Stimulated activated CD8-positive, alpha-beta memory T cell treated with anti-CD3 and anti-CD28 coated beads, Interleukin-12 subunit alpha, Interleukin-12 subunit beta, amount 100 ng/mL, for 1 hour (primary cell): ENCODE data around the gene NCAM2.

ENCODE experiments used
- DNase-seq: peaks from one replicate; pipeline ENCODE4 v3.0.0-alpha.2; 2020; ENCODE audit warnings: low read depth

The NCAM2 gene

DNA sequence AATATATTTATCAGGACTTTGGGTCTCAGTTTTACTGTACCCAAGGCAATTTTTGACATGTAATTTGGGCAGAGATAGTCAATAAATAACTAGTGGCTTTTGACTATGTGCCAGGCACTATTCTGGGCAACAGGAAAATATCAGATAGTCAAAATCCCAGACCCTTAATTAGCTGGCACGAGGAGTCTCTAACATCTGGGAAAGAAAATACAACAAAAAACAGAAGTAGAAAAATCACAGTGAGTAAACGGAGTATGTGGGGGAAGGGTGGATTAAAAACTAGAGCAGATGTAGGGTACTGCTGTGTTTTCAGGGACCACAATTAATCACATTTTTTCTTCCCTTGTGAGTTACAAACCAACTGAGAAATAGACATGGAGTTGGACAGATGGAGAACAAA lies 217.8 kb downstream of the NCAM2 start:
- no peak for DNase-seq

DNA sequence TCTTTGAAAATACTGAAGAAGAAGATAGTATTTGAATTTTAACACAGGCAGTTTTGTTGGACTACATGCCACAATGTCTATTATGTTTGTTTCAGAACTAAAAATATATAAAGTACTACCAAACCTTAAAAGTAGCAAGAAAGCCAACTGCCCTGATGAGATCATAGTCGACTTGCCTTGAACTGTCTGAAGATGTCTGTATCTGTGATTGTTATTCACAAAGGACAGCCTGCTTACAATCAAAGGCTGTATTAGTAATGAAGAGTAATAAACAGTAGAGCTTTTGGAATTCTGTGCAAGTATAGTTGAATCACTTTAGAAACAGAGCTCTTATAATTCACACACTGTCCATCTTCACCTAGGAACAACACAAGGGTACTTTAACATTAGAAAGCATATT lies 228.3 kb downstream of the NCAM2 start:
- DNase-seq, result no peak

DNA sequence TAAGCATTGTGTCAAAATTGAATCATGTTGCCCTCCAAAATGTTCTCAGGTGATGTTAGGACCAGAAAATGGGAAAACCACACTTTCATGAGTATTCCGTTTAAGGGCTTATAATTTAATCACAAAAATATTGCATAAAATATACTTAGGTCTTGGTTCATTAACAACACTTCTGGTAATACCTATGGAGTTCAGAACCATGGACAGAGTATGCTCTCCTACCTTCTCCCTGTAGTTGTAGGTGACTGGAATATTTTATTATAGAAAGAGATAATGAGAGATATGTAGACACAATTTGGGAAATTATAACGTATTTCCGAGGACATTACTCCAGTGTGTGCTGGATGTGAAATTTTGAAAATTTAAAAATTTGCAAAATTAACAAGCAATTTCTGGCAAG lies 232.5 kb downstream of the NCAM2 start:
- no peak for DNase-seq

DNA sequence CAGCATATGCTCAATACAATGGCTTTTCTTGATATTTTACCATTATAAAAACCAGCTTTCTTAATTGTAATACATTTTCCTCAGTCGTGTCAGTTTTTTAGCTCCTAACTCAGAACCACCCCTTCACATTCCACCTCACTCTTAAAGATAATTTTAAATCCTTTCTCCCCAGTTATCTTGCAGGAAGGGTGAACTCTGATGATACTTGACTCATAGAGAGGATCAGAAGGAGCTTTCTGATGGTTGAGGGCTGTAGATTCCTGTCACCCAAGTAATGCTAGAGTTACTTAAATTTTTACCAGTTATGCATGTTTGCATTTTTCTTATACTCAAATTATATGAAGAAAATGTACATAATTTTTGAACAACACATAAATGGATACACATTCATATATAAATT lies 233.7 kb downstream of the NCAM2 start:
- no peak for DNase-seq

DNA sequence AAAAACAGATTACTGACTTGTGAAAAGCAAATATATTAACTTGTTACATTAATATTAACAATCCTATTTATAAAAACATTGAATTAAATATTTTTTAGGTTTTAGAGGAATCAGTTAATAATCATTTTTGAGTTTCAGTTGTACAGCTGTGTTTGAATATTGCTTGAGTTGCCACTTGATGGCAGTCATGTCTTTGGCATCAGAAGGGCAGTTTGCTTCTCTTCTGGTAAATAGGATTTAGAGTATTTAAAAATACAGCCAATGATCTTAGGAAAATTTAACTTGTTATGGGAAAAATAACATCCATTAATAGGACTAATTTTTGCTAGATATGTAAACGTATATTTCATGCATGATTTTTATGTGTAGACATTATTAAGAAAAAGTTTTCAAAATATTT lies 234.1 kb downstream of the NCAM2 start:
- DNase-seq, result no peak

DNA sequence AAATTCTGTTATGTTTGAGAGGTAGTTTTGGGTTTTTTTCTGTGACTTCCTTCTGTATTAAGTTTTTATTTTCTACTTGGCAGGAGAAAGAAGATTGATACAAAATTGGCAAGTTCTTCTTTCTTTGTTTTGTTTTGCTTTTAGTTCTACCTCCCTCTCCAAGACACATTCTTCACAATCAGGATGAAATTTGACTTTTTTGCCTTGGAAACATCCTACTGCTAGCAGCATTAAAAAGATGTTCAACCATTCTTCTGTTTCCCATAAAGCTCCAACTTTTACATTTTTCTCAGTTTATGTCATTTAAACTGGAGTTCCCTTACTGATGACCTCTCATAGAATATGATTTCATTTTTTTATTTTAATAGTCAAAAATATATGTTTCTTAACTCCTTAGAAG lies 234.8 kb downstream of the NCAM2 start:
- no peak for DNase-seq

DNA sequence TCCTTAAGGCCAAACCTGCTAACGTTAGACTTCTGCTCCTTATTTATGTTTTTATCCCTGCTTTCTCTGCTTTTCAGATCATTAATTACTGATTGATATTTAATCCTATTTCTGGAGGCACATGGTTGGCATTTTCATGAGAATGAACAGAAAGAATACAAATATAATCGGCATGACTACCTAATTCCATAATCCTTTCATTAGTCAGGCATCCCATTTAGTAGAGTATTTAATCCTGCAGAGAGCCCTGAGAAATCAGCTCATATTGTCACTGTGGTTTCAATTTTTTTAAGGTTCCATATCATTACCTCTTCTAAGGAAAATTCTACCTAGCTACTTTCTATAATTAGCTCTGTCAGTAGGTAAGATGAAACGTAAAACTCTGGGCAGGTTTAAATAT lies 238.8 kb downstream of the NCAM2 start:
- DNase-seq, result no peak

DNA sequence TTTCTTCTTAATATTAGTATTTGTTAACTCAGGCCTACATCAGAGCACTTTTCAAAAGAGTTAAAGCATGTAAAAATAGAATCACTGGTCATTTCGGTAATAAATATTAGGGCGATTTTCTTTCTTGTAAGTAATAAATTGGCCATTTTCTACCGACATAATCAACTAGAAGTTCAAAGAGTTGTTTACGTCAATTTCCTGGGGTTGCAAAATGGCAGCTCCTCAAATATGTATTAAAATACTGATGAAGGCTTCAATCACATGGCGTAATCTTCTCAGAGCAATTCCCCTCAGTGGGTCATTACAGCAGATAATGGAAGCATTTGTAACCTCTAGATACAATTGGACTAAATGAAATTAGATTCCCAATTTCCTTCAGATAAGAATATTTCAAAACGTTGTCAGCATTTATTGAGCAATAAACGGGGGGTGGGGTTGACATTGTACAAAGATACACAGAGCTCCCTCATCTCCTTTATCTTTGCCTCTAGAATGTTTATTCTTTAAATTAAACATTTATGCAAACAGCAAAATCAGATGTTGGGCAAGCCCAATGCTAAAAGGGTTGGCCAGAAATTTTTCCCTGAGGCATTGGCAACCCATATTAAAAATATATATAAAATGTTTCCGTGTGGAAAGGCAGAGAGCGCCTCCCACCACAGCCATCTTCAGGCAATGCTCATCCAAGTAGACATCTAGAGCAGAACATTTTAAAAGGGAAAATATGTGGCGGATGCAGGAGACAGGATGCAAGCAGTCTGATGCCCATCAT lies 240.6 kb downstream of the NCAM2 start:
- DNase-seq, result no peak

DNA sequence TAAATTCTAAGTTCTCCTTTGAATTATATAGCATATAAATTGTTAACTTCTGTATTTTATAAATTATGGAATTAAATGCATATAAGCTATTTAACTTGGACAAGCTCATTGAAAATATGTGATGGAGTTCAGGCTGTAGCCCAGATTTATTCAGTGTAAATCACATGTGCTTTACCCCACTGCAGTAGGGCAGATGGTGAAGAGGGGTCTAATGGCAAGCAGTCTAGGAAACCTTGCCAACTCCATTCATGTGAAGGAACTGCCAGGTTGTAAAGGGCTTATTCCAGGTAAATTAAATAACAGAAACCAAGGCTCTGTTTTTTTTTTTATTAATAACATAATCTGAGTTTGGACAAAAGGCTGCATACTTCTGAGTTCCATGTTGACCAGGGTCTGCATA lies 243.2 kb downstream of the NCAM2 start:
- DNase-seq, result no peak

DNA sequence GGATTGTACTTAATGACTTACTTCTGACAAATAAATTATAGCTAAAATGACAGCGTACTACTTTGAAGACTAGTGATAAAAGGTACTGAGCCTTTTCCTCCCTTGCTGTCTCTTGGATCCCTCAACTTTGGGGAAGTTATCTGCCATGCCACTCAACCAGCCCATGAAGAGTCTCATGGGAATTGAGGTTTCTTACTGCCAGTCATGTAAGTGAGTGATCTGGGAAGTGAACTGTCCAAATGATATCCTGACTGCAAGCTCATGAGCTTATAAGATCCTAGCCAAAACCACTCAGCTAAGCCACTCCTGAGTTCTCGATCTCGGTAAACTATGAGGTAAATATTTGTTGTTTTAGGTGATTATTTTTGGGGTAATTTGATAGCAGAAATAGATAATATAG lies 247.8 kb downstream of the NCAM2 start:
- DNase-seq, result no peak

DNA sequence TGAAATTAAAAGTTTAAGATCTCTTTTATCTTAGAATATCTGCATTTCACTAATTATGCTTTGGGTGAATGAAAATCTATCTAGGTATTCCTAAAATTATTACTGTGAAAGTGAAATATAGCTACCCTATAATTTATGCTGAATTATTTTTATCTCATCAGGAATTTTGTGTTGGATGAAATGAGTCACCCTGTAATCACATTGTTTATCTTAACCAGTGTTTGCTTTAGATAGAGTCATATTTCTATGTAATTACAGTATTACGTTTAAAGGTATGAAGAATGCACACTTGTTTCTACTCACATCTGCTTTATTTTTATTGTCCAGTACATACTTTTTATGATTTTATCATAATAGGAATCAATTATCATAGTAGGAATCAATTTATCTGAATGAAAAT lies 249.2 kb downstream of the NCAM2 start:
- no peak for DNase-seq

DNA sequence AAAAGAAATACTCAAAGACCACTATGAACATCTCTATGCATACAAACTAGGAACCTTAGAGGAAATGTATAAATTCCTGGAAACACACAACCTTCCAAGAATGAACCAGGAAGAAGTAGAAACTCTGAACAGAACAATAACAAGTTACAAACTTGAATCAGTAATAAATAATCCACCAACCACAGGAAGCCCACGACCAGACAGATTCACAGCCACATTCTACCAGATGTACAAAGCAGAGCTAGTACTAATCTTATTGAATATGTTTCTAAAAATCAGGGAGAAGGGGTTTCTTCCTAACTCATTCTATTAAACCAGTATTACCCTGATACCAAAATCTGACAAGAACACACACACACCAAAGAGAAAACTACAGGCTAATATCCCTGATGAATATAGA lies 263.8 kb downstream of the NCAM2 start:
- no peak for DNase-seq

DNA sequence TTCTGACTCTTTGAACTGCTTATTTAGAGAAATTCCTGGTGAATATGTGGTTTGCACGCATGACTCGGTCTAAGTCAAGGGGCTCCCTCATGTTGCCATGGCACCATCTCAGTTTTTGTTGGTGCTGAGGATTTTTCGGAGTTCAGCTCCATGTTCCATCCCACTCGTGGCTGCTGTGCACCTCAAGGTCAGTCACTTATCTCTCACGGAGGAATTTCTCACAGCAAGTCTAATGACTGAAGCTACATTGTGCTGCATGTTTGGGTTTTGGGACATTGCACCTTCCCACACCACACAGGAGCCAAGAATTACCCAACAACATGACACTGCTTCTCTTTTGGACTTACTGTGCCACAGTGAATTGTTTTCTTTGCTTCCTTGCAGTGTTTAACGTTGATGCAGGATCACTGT lies 269.9 kb downstream of the NCAM2 start:
- no peak for DNase-seq

DNA sequence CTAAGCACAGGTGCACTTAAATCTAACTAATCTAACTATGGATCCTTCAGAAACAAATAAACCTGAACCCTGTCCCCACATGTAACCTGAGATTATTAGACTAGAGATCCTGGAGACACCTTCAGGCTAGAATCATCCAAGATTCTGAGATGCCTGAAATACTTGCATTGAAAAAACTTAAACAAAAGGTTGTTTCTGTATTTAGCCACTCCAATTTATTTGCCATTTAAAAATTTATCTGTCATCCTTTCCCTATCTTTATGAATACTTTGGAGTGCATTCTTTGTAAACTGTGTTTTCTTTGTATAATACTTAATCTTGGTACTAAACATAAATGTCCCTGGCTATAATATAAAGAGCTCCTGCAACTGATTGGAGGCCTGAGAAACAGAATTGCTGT lies 270.7 kb downstream of the NCAM2 start:
- DNase-seq, result no peak

DNA sequence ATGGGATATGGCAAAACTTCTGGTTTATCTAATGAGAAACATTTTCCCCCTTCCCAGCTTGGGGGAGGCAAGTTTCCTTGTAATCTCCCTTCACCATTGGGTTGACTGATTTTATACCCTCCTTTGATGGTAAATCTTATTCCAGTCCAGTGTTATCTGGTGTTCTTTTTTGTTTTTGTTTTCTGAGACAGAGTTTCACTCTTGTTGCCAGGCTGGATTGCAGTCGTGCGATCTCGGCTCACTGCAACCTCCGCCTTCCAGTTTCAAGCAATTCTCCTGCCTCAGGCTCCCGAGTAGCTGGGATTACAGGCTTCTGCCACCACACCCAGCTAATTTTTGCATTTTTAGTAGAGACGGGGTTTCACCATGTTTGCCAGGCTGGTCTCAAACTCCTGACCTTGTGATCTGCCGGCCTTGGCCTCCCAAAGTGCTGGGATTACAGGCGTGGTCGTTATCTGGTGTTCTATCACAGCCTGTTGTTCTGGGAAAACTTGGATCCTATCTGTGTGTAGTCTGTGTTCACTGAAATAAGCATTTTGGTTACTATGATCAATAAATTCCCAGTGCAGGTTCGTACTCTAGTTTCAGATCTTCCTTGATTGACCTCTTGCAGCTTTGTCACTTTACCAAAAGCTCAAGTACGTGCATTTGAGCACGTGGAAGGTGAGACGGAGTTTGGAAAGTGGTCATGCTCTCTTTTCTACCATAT lies 281.1 kb downstream of the NCAM2 start:
- no peak for DNase-seq

DNA sequence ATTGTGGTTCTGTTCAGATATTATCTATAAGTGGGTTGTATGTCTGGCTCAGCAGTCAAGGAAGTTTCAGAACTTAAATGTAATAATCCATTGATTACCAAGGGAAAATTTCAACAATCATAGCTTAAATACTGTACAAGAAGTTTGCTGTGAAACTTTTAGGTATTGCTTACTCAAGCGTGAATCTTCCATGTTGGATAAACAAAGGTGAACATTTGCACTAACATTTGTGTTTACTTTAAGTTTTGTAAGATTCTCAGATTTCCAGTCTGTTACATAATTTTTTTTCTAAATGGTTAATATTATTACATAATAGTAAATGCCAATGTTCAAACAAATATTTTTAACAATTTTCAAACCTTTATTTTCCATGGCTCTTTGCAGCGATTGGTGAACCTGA lies 285.6 kb downstream of the NCAM2 start:
- no peak for DNase-seq

DNA sequence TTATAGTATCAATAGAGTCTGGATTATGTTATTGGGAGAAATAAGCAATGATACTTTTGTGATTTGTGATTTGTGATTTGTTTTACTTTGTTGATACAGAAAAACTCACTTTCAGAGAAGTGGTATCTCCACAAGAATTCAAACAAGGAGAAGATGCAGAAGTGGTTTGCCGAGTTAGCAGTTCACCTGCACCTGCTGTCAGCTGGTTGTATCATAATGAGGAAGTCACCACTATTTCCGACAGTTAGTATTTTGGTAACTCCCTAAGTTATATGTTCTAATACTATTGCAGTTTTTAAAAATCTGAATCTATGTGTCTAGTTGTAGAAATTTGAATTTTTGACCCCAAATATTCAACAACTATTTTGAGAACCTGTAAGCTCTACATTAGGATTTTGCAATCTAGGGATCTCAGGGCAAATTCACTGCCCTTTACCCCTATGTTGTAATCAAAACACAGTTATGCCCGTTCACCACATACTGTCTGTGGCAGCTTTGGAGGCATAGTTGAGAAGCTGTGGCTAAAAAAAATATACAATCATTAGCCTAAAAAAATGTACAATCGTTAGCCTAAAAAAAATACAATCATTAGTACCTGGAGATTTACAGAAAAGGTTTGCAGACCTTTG lies 288.1 kb downstream of the NCAM2 start:
- no peak for DNase-seq

DNA sequence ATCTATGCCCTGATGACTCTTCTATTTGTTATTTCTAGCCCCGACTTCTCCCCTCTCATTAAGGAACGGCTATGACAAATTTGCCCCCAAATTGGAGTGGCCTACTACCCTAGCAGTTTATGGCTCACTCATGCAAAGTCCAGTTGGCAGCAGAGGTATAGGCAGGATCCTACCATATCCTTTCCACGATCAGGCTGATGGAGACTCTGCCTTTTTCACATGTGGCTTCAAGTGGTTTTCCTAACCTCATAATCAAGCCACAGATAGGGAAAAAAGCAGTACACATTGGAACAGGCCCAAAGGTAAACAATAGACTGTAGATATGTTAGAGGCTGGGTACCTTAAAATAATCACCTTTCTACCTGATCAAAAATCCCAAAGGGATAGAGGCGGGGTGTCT lies 292.5 kb downstream of the NCAM2 start:
- DNase-seq, result no peak

DNA sequence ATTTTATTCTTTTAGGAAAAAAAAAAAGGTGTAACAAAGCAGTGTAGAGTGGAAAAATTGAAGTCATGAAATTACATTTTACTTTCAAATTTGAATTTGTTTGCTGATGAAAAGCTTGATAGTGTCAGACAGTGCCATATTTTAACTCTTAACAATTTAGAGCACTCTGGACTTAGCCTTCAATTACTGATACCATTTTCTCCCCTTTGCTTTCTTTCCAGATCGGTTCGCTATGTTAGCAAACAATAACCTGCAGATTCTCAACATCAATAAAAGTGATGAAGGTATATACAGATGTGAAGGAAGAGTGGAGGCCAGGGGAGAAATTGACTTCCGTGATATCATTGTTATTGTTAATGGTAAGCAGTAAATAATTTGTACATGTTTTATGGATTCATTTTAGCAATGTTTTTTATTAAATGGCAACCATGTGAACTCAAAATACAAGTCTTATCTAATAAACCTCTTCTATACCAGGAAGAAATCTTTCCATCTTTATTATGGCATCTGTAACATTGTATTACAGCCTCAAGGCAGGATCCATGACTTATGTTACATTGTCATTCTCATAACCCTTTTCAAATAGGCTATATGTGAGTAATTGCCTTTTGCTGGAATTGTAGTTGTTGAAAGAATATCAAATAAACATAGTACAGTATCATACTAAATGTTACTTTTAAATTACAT lies 293.8 kb downstream of the NCAM2 start:
- no peak for DNase-seq

DNA sequence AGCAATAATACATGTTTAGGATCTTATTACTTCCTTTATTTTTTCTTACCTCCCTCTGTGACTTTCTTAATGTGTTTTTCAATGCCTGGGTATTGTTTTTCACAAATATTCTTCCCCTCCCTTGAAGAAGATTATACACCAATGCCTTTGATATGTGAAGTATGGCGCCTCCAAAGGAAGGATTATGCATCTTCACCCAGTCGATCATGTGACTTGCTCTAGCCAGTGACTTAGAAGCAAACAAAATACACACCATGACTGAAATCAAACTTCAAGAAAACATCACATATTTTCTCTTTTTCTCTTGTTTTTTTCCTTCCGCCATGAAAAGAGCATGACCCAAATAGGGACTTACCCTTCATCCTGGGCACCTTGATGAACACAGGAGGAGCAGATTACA lies 297.1 kb downstream of the NCAM2 start:
- no peak for DNase-seq

DNA sequence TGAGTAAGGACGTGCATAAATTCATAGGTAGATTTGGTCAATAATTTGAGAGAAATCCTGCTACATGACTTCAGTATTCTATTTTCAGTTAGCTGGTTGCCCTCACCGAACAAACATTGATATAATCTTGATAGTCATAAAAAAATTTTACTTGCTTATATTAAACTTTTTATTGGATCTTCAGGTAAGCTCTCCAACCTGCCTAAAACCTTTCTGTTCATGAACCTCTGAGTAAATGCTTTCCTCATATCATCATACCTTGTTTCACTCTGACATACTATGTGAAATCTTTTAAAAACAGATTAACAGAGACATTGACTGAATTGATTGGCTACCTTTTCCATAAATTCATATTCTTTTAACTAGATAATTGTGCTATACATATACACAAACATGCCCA lies 299.0 kb downstream of the NCAM2 start:
- no peak for DNase-seq

DNA sequence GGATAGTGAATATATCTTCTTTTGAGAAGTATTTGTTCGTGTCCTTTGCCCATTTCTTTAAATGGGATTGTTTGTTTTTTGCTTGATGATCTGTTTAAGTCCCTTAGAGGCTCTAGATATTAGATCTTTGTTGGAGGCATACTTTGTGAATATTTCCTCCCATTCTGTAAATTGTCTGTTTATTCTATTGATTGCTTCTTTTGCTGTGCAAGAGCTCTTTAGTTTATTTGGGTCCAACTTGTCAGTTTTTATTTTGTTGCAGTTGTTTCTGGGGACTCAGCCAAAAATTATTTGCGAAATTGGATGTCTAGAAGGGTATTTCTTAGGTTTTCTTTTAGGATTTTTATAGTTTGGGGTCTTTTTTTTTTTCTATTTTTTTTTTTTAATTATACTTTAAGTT lies 302.8 kb downstream of the NCAM2 start:
- no peak for DNase-seq

DNA sequence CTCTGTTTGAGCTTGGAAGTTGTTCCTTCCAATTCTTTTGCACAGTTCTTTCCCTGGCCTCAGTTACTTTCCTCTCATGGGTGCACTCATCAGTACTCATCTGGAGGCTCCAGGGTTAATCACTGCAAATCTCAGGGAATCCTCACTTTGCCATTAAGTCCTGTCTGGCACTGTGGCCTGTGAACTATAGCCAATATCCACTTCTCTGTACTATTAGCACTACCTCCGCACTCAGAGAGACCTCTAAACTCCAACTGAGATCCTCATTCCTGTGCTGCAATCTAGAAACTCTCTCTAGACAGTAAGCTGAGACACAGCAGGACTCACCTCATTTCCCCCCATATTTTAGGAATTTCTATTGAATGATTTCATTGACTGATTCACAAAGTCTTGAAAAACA lies 311.3 kb downstream of the NCAM2 start:
- DNase-seq, result no peak
